IMR-90 (cell line): Measurements from ENCODE around the gene H6PD. TPM values are rescaled to one million over a fixed set of nuclear protein-coding genes. Genes with fewer than 3 reads are reported as not detected.

Experiments used
- ATAC-seq: fragments of 200-7000 bp; cut with Tn5 transposase; 2 replicates; pipeline ENCODE4 v1.9.1; 2020; ENCODE audit warnings: low read depth, mild to moderate bottlenecking, moderate library complexity
- BruUV-seq: library from RNA; stranded (reverse); fragments of 400-500 nt; replicated peaks from 2 replicates; lab custom pipeline; 2021; lab: Mats Ljungman, UMichigan
- CTCF ChIA-PET: fragments of 300-600 bp; formaldehyde crosslinking; extraction: SDS; loops from one replicate; lab custom pipeline; 2021; ENCODE audit warnings: antibody characterized with exemption; lab: Yijun Ruan, JAX
- POLR2A ChIA-PET: fragments of 300-600 bp; sonication (Branson Sonifier 250); formaldehyde crosslinking; loops from one replicate; lab custom pipeline; 2022; ENCODE audit warnings: antibody characterized with exemption; ENCODE audit not compliant: unreplicated experiment; lab: Charles Lee
- DNase-seq: peaks from one replicate; pipeline ENCODE4 v3.0.0; 2013
- H2AFZ ChIP-seq: replicated peaks from 2 replicates; pipeline ENCODE3; 2013; ENCODE audit warnings: low read length, mild to moderate bottlenecking; ENCODE audit not compliant: poor library complexity
- H2AK5ac ChIP-seq: 2 replicates; pipeline ENCODE4 v1.6.1; 2013; ENCODE audit warnings: low read depth, low read length, inconsistent platforms
- H2AK9ac ChIP-seq: replicated peaks from 2 replicates; pipeline ENCODE3; 2013; ENCODE audit warnings: mild to moderate bottlenecking, low read depth, low read length, moderate library complexity; ENCODE audit not compliant: poor library complexity
- H2BK120ac ChIP-seq: 2 replicates; pipeline ENCODE4 v1.6.1; 2013; ENCODE audit warnings: low read depth, low read length, inconsistent platforms
- H2BK15ac ChIP-seq: 3 replicates; pipeline ENCODE4 v1.6.1; 2013; ENCODE audit warnings: low read depth, low read length, inconsistent platforms
- H2BK20ac ChIP-seq: 2 replicates; pipeline ENCODE4 v1.6.1; 2013; ENCODE audit warnings: low read depth, mild to moderate bottlenecking, inconsistent platforms, low read length, moderate library complexity
- H2BK5ac ChIP-seq: 2 replicates; pipeline ENCODE4 v1.6.1; 2013; ENCODE audit warnings: mild to moderate bottlenecking, low read depth, low read length, inconsistent platforms; ENCODE audit not compliant: poor library complexity, severe bottlenecking
- H3K14ac ChIP-seq: replicated peaks from 2 replicates; pipeline ENCODE4 v1.6.1; 2013; ENCODE audit warnings: low read depth, low read length, inconsistent platforms
- H3K18ac ChIP-seq: 2 replicates; pipeline ENCODE4 v1.6.1; 2013; ENCODE audit warnings: low read depth, low read length, control low read depth
- H3K23ac ChIP-seq: 2 replicates; pipeline ENCODE4 v1.6.1; 2013; ENCODE audit warnings: low read depth, low read length, inconsistent platforms
- H3K27ac ChIP-seq: 2 replicates; pipeline ENCODE4 v1.5.1; 2013; ENCODE audit warnings: mild to moderate bottlenecking, control low read depth, low read length; ENCODE audit not compliant: insufficient read depth
- H3K27me3 ChIP-seq: 2 replicates; pipeline ENCODE4 v1.6.1; 2013; ENCODE audit warnings: low read length; ENCODE audit not compliant: control insufficient read depth, insufficient read depth
- H3K36me3 ChIP-seq: 2 replicates; pipeline ENCODE4 v1.6.1; 2013; ENCODE audit warnings: low read length, mixed read lengths; ENCODE audit not compliant: control insufficient read depth, insufficient read depth
- H3K4ac ChIP-seq: 2 replicates; pipeline ENCODE4 v1.6.1; 2013; ENCODE audit warnings: low read depth, low read length, inconsistent platforms
- H3K4me1 ChIP-seq: 2 replicates; pipeline ENCODE4 v1.6.1; 2013; ENCODE audit warnings: low read length, mixed read lengths; ENCODE audit not compliant: control insufficient read depth, insufficient read depth
- H3K4me2 ChIP-seq: 2 replicates; pipeline ENCODE4 v1.6.1; 2013; ENCODE audit warnings: low read depth, mild to moderate bottlenecking, control low read depth, low read length, moderate library complexity
- H3K4me3 ChIP-seq: 2 replicates; pipeline ENCODE4 v1.5.1; 2013; ENCODE audit warnings: low read depth, mild to moderate bottlenecking, control low read depth, low read length, moderate library complexity; ENCODE audit not compliant: insufficient read depth
- H3K56ac ChIP-seq: 2 replicates; pipeline ENCODE4 v1.6.1; 2013; ENCODE audit warnings: low read length, inconsistent platforms; ENCODE audit not compliant: insufficient read depth; ENCODE audit errors: extremely low read depth
- H3K79me1 ChIP-seq, 2 experiments: 2 replicates each; pipeline ENCODE4 v1.6.1; 2013; ENCODE audit warnings: low read length in 2 of 2, inconsistent platforms in 1 of 2, low read depth in 1 of 2
- H3K9ac ChIP-seq: 2 replicates; pipeline ENCODE4 v1.6.1; 2013; ENCODE audit warnings: low read depth, low read length, control low read depth
- H3K9me1 ChIP-seq: 2 replicates; pipeline ENCODE4 v1.6.1; 2013; ENCODE audit warnings: low read length, inconsistent platforms; ENCODE audit not compliant: insufficient read depth
- H3K9me3 ChIP-seq: 2 replicates; pipeline ENCODE4 v1.6.1; 2013; ENCODE audit warnings: low read length; ENCODE audit not compliant: control insufficient read depth, insufficient read depth
- H4K20me1 ChIP-seq: 2 replicates; pipeline ENCODE4 v1.6.1; 2013; ENCODE audit warnings: low read length, inconsistent platforms; ENCODE audit not compliant: insufficient read depth
- H4K5ac ChIP-seq: 2 replicates; pipeline ENCODE4 v1.6.1; 2013; ENCODE audit warnings: mild to moderate bottlenecking, low read depth, low read length, control low read depth
- H4K8ac ChIP-seq, 2 experiments: 2 replicates each; pipeline ENCODE4 v1.6.1; 2013; ENCODE audit warnings: low read depth in 2 of 2, low read length in 2 of 2, control low read depth in 1 of 2, inconsistent platforms in 1 of 2
- H4K91ac ChIP-seq: 2 replicates; pipeline ENCODE4 v1.6.1; 2013; ENCODE audit warnings: low read depth, low read length, inconsistent platforms; ENCODE audit not compliant: insufficient read depth
- BHLHE40 ChIP-seq: fragments of 150-350 bp; IDR thresholded peaks from 2 replicates; pipeline ENCODE4 v1.6.1; 2016; ENCODE audit warnings: mild to moderate bottlenecking, low read depth, low read length
- CEBPB ChIP-seq: IDR thresholded peaks from 2 replicates; pipeline ENCODE4 v1.6.1; 2012; ENCODE audit warnings: low read depth, low read length, improper control_type of control experiment
- CHD1 ChIP-seq: IDR thresholded peaks from 2 replicates; pipeline ENCODE4 v1.6.1; 2012; ENCODE audit warnings: low read depth, low read length, improper control_type of control experiment
- ELK1 ChIP-seq: fragments of 150-350 bp; IDR thresholded peaks from 2 replicates; pipeline ENCODE4 v1.6.1; 2016; ENCODE audit warnings: low read depth, mild to moderate bottlenecking, low read length, moderate library complexity, borderline replicate concordance
- FOS ChIP-seq: fragments of 150-350 bp; IDR thresholded peaks from 2 replicates; pipeline ENCODE4 v1.6.1; 2016; ENCODE audit warnings: low read depth, low read length
- MAFK ChIP-seq: IDR thresholded peaks from 2 replicates; pipeline ENCODE4 v1.6.1; 2012; ENCODE audit warnings: low read depth, low read length, improper control_type of control experiment
- MAZ ChIP-seq: IDR thresholded peaks from 2 replicates; pipeline ENCODE4 v1.6.1; 2012; ENCODE audit warnings: low read depth, mild to moderate bottlenecking, low read length, improper control_type of control experiment, moderate library complexity, borderline replicate concordance
- NFE2L2 ChIP-seq: fragments of 150-350 bp; IDR thresholded peaks from 2 replicates; pipeline ENCODE4 v1.6.1; 2016; ENCODE audit warnings: low read depth, mild to moderate bottlenecking, low read length
- RCOR1 ChIP-seq: IDR thresholded peaks from 2 replicates; pipeline ENCODE4 v1.6.1; 2012; ENCODE audit warnings: mild to moderate bottlenecking, low read length, improper control_type of control experiment; ENCODE audit not compliant: insufficient replicate concordance
- RFX5 ChIP-seq: IDR thresholded peaks from 2 replicates; pipeline ENCODE4 v1.8.0; 2012; ENCODE audit warnings: low read depth, mild to moderate bottlenecking, low read length, moderate library complexity
- USF2 ChIP-seq: fragments of 150-350 bp; IDR thresholded peaks from 2 replicates; pipeline ENCODE4 v1.6.1; 2017; ENCODE audit warnings: mild to moderate bottlenecking, antibody characterized with exemption, low read length, low read depth
- WGBS, 2 experiments: methylation state at CpG; one replicate each; pipeline versions ENCODE4 v1.1.5 to v1.1.7; 2013; ENCODE audit warnings: missing lambda C conversion rate in 2 of 2; ENCODE audit not compliant: insufficient read length in 1 of 2; ENCODE audit errors: extremely low coverage in 2 of 2; 5-methylcytosine and 5-hydroxymethylcytosine counted together
- dilution Hi-C: fragments of 300-500 bp; cut with HindIII; formaldehyde crosslinking; loops from one replicate; pipeline ENCODE4 v1.14.3; 2018; ENCODE audit warnings: low sequenced_read_pairs; ENCODE audit not compliant: unreplicated experiment
- in situ Hi-C: fragments of 300-500 bp; cut with MboI; formaldehyde crosslinking; loops from 3 replicates; pipeline ENCODE4 v1.14.3; 2019; ENCODE audit warnings: low sequenced_read_pairs, inconsistent platforms, mixed read lengths
- intact Hi-C: fragments of 100-400 bp; cut with micrococcal nuclease; formaldehyde crosslinking; loops from 2 replicates; pipeline ENCODE4 v1.10.0; 2022
- polyA plus RNA-seq, 3 experiments: library from polyadenylated mRNA; depleted of rRNA; stranded (reverse); fragments of >200 nt; gene quantifications; 2 replicates each; pipeline ENCODE4 v1.2.3, GENCODE V29; 2012; ENCODE audit warnings: low replicate concordance in 1 of 3
- total RNA-seq: library from RNA; depleted of rRNA; stranded (reverse); fragments of >200 nt; gene quantifications from 2 replicates; pipeline ENCODE4 v1.2.3, GENCODE V29; 2012

Gene H6PD
- total and polyA plus RNA-seq, 2 of the 4 experiments (the other 2 are of a cell fraction), result 9.3 to 22.1 TPM

DNA sequence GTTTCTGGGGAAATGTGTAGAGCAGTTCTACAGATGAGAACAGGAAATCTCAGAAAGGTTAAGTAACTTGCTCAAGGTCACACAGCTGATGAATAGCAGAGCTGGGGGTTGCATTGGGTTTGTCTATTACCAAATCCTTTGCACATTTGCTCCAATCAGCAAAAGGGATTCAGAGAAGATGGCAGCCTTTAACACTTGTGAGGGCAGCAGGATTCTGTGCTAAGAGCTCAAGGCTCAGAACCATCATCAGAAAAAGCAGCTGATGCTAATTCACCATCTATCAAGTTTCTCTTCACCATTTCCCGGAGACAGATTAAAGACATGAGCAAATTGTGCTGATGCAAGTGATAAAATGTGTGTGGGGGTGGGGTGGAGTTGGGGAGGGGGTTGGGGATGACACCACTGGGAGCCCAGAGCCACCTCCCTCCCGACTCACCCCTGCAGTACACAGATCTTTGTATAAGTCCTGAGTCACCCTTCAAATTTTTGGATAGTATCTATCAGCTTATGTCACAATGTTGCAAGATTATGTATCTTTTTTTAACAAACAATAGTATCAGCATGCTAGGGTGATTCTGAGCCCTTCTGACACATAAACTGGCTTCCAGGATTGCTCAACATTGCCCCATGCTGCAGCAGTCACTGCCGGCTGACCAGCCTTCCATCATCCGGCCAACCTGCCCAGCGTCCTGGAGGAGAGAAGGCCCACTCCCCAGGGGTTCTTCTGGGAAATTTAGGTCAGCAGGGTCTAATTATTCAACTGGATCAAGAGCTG, 55.3 kb downstream of the H6PD start (continued):
- TF ChIP-seq RFX5 (peak; percentile 14; the same call in 1 of the 2 replicates), MAFK (peak; percentile 76; the same call in 1 of the 2 replicates), NFE2L2 (peak; percentile 64; the same call in 1 of the 2 replicates)

DNA sequence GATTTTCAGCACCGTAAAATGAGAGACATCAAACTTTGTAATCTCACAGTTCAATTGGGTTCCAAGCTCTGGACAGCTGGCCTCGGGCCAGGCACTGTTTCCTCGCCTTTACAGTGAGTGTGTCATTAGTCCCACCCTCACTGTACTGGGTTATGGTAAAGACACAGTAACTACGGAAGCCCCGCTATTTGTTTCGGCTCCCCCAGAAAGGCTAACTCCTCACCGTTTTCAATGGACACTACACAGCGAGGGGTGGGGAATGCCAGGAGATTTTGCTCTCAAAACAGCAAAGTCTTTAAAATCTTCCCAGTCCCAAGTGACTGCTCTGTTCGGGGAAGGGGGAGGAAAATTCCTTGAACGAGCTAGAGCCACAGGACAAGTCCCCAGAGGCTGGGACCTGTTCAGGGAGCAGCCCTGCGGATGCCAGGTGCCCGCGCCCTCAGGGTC, 57.4 kb downstream of the H6PD start:
- peak overlapping the region; percentile 47 for H3K27ac ChIP-seq
- peak overlapping the region; percentile 46; the same call in 1 of the 2 replicates for H3K23ac ChIP-seq
- peak overlapping the region in 1 of 2 experiments; percentile 57; a peak in 1 of 4 replicates for H4K8ac ChIP-seq
- H3K9me3 ChIP-seq, result peaks cover 2% of the 10 kb centered on the region; the same call in 1 of the 2 replicates
- H2AK9ac ChIP-seq, result peak overlapping the region; percentile 85
- intact Hi-C loops (loop anchor here (5.0 kb wide), 1 partner anchor 80 kb away; no protein-coding TSS in a partner anchor), dilution Hi-C loops (no loop called here), in situ Hi-C loops (no loop called here)
- DNase-seq (peak; percentile 75), ATAC-seq (peak; percentile 3; the same call in 1 of the 2 replicates)
- peaks cover 35% of the 10 kb centered on the region for H4K20me1 ChIP-seq
- CTCF ChIA-PET, result interaction anchor here (0.8 kb wide), 1 partner anchor 163 kb away, joined by 3 read pairs; no protein-coding TSS in a partner anchor
- peaks cover 19 to 39% of the 10 kb centered on the region in 2 experiments for H3K79me1 ChIP-seq
- peak overlapping the region; percentile 47 for H3K4me3 ChIP-seq
- POLR2A ChIA-PET, result interaction anchor here (0.6 kb wide), 1 partner anchor 29 kb away, joined by 17 read pairs; no protein-coding TSS in a partner anchor
- no peak overlapping the region; the same call in 1 of the 2 replicates for H3K56ac ChIP-seq
- BruUV-seq, result no TSS peak
- peak overlapping the region; percentile 33 for H2BK20ac ChIP-seq
- H3K36me3 ChIP-seq, result no peaks in the 10 kb centered on the region; the same call in 1 of the 2 replicates
- peak overlapping the region; percentile 51 for H3K9ac ChIP-seq
- no peak for TF ChIP-seq BHLHE40
- no peak for TF ChIP-seq RFX5
- no peak for TF ChIP-seq USF2
- TF ChIP-seq RCOR1, result no peak
- no peak for TF ChIP-seq MAZ
- no peak for TF ChIP-seq CEBPB
- no peak for TF ChIP-seq ELK1
- TF ChIP-seq FOS, result no peak
- TF ChIP-seq CHD1, result no peak
- peaks cover 26% of the 10 kb centered on the region for H3K4me1 ChIP-seq
- peaks cover 22% of the 10 kb centered on the region for H3K9me1 ChIP-seq
- H3K18ac ChIP-seq, result peak overlapping the region; percentile 0; the same call in 1 of the 2 replicates
- peak overlapping the region; percentile 47 for H2BK5ac ChIP-seq
- H2BK15ac ChIP-seq, result peak overlapping the region; percentile 0; the same call in 1 of the 3 replicates
- no peak overlapping the region for H4K5ac ChIP-seq
- no peak overlapping the region; the same call in 1 of the 2 replicates for H3K14ac ChIP-seq
- peak overlapping the region; percentile 20; the same call in 1 of the 2 replicates for H4K91ac ChIP-seq
- peak overlapping the region; percentile 53; the same call in 1 of the 2 replicates for H3K4ac ChIP-seq
- H2BK120ac ChIP-seq, result peak overlapping the region; percentile 57
- peak overlapping the region; percentile 78 for H2AFZ ChIP-seq
- H3K27me3 ChIP-seq, result no peaks in the 10 kb centered on the region
- 0% methylated on average over 6 of the region's 13 CpGs; no CpG with 5 or more reads in 1 of the 2 experiments for WGBS, 2 experiments
- H2AK5ac ChIP-seq, result peak overlapping the region; percentile 66
- peak overlapping the region; percentile 83 for H3K4me2 ChIP-seq
